Measurements from ENCODE around the gene NAV2.

- TF ChIP-seq CTCF (IDR thresholded peaks at IDR 0.05; ENCODE audit: borderline replicate concordance, extremely low read depth, low read length, poor library complexity, severe bottlenecking) (no peak), EZH2 (IDR thresholded peaks at IDR 0.05; ENCODE audit: borderline replicate concordance, low read depth, low read length, severe bottlenecking) (no peak)
Observed at GRCh38 chr11:19812710-19813109, 100.1 kb downstream of the NAV2 start.

Data from DND-41 (cell line).